ENCODE results near the gene RPL10.

DNA sequence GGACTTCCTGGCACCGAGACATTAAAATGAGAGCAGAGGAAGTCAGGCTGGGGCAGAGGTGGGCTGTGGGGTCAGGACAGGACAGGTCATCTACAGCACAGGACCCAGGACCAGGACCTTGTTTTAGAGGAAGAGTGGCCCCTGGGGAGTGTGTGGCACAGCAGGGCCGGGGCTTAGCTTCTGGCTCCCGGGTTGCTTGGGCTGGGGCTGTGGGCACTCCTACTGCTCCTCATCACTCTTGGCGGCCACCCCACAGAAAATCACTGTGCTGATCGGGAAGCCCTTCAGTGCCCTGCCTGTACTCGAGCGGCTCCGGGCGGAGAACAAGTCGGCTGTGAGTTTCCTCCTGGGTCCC is 22.2 kb downstream of the RPL10 start:
- TF ChIP-seq, protein P1, sequence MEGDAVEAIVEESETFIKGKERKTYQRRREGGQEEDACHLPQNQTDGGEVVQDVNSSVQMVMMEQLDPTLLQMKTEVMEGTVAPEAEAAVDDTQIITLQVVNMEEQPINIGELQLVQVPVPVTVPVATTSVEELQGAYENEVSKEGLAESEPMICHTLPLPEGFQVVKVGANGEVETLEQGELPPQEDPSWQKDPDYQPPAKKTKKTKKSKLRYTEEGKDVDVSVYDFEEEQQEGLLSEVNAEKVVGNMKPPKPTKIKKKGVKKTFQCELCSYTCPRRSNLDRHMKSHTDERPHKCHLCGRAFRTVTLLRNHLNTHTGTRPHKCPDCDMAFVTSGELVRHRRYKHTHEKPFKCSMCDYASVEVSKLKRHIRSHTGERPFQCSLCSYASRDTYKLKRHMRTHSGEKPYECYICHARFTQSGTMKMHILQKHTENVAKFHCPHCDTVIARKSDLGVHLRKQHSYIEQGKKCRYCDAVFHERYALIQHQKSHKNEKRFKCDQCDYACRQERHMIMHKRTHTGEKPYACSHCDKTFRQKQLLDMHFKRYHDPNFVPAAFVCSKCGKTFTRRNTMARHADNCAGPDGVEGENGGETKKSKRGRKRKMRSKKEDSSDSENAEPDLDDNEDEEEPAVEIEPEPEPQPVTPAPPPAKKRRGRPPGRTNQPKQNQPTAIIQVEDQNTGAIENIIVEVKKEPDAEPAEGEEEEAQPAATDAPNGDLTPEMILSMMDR (IDR thresholded peaks at IDR 0.05; ENCODE audit: control extremely low read depth in 1 of 3, insufficient read depth in 1 of 3, low read depth in 1 of 3, low read length in 3 of 3), result no peak
- TF ChIP-seq, protein P2, sequence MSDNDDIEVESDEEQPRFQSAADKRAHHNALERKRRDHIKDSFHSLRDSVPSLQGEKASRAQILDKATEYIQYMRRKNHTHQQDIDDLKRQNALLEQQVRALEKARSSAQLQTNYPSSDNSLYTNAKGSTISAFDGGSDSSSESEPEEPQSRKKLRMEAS (IDR thresholded peaks at IDR 0.05), result no peak
- no peak for TF ChIP-seq YY1 (IDR thresholded peaks at IDR 0.05; ENCODE audit: low read depth, low read length)
- TF ChIP-seq HDAC6 (IDR thresholded peaks at IDR 0.05; ENCODE audit: low read depth, low read length), result no peak
- no peak for TF ChIP-seq HDAC2 (IDR thresholded peaks at IDR 0.05; ENCODE audit: borderline replicate concordance in 1 of 2, low read depth in 2 of 2, low read length in 2 of 2)
- no peak for TF ChIP-seq POLR2A (IDR thresholded peaks at IDR 0.05; ENCODE audit: control extremely low read depth in 1 of 2, low read depth in 2 of 2, low read length in 2 of 2)
- TF ChIP-seq TAF1 (IDR thresholded peaks at IDR 0.05; ENCODE audit: low read depth, low read length), result no peak
